Activated naive CD4-positive, alpha-beta T cell treated with anti-CD3 and anti-CD28 coated beads, Interleukin-2, amount 10 ng/mL, durations not matched to agents 7 days and 5 days (primary cell): ENCODE data around the gene ZNF646.

Experiments used
- CTCF ChIA-PET: fragments of 350-600 bp; sonication (Branson Sonifier 250); formaldehyde crosslinking; loops from one replicate; lab custom pipeline; 2021; ENCODE audit warnings: antibody characterized with exemption; lab: Charles Lee
- DNase-seq: peaks from one replicate; pipeline ENCODE4 v3.0.0-alpha.2; 2020
- H3K27ac Mint-ChIP-seq: one replicate; pipeline ENCODE4 v1.8.0; 2021; ENCODE audit warnings: mild to moderate bottlenecking, moderate library complexity, mixed read lengths
- H3K27me3 Mint-ChIP-seq: one replicate; pipeline ENCODE4 v1.8.0; 2021; ENCODE audit warnings: mild to moderate bottlenecking, mixed read lengths
- H3K36me3 Mint-ChIP-seq: one replicate; pipeline ENCODE4 v1.8.0; 2021; ENCODE audit warnings: mixed read lengths
- H3K4me1 Mint-ChIP-seq: one replicate; pipeline ENCODE4 v1.8.0; 2021; ENCODE audit warnings: mixed read lengths
- H3K4me3 Mint-ChIP-seq: one replicate; pipeline ENCODE4 v1.8.0; 2021; ENCODE audit warnings: mild to moderate bottlenecking, moderate library complexity, mixed read lengths
- H3K9me3 Mint-ChIP-seq: one replicate; pipeline ENCODE4 v1.8.0; 2021; ENCODE audit warnings: mixed read lengths

Gene ZNF646

DNA sequence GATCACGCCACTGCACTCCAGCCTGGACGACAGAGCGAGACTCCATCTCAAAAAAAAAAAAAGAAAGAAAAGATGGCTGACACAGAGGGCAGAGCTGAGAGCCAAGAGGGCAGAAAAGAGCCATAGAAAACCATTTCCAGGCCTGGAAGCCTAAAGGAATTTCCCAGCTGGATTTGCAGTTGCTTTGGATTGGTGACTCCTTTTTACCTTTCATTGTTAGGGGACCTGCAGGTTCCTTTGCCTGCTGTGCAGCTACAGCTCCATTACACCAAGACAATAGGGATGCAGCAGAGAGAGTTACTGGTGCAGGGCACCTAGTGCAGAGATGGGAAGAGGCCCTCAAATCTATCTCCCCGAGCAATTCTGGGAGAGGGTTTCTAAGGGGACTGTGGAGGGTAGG, 18.6 kb upstream of the ZNF646 start:
- peaks cover 12% of the 10 kb centered on the region for H3K36me3 Mint-ChIP-seq
- peaks cover 15% of the 10 kb centered on the region for H3K27me3 Mint-ChIP-seq
- no peak overlapping the region for H3K4me3 Mint-ChIP-seq
- H3K4me1 Mint-ChIP-seq: peaks cover 5% of the 10 kb centered on the region
- no peak for DNase-seq
- no peak overlapping the region for H3K27ac Mint-ChIP-seq
- CTCF ChIA-PET: interaction anchor here (0.6 kb wide), 1 partner anchor 499 kb away, joined by 3 read pairs; no protein-coding TSS in a partner anchor
- no peaks in the 10 kb centered on the region for H3K9me3 Mint-ChIP-seq

DNA sequence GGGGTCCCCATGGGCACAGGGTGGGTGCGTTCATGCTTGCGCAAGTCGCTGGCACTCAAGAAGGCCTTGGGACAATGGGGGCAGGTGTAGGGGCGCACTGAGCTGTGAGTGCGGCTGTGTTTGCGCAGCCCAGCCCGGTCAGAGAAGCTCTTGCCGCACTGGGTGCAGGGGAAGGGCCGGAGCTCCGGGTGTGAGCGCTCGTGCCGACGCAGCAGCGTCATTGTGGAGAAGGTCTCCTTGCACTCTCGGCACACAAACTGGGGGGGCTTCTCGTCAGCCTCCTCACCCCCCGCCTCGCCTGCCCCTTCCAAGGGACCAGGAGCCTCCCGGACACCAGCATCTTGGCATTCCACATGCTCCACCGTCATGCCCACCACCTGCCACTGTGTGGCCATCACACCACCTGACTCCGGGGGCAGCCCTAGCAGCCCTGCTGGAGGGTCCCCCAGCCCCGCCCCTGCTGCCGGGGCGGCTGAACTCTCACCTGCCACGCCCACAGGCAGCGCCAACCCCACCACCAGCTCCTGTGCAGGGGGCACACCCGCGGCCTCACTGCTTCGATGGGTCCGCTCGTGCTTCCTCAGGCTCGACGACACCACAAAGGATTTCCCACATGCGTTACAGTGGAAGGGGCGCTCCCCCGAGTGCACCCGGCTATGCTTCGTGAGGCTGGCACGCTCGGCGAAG, 13.0 kb upstream of the ZNF646 start:
- CTCF ChIA-PET: no interaction called here
- Mint-ChIP-seq H3K9me3 (no peaks in the 10 kb centered on the region), H3K36me3 (peaks cover 46% of the 10 kb centered on the region), H3K4me3 (no peak overlapping the region), H3K27me3 (no peaks in the 10 kb centered on the region), H3K27ac (no peak overlapping the region), H3K4me1 (peaks cover 35% of the 10 kb centered on the region)
- no peak for DNase-seq

GRCh38 chr16:31061813-31062440, 12.3 kb upstream of the ZNF646 start:
- Mint-ChIP-seq H3K4me1 (peaks cover 40% of the 10 kb centered on the region), H3K9me3 (no peaks in the 10 kb centered on the region), H3K27ac (peak overlapping the region; percentile 5), H3K27me3 (no peaks in the 10 kb centered on the region), H3K36me3 (peaks cover 46% of the 10 kb centered on the region), H3K4me3 (no peak overlapping the region)
- DNase-seq: no peak
- CTCF ChIA-PET: no interaction called here

DNA sequence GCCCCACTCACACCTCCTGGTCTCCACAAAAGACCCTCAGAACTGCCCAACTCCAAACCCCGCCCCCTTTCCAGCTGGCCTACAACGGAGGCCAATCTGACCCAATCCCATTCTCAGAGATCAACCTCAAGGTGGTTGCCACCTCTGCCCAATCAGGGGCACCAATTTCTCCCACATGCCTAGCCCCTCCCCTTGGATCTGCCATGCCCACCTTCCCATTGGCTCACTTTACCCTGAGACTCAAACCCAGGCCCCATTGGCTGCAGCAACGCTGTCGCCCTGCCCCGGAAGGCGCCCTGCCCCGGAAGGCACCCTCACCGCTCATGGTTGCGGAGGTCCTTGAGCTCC, 10.8 kb upstream of the ZNF646 start:
- Mint-ChIP-seq H3K4me1 (peaks cover 40% of the 10 kb centered on the region), H3K9me3 (no peaks in the 10 kb centered on the region), H3K27ac (peak overlapping the region; percentile 16), H3K4me3 (peak overlapping the region; percentile 46), H3K36me3 (peaks cover 44% of the 10 kb centered on the region), H3K27me3 (no peaks in the 10 kb centered on the region)
- CTCF ChIA-PET: no interaction called here
- no peak for DNase-seq

DNA sequence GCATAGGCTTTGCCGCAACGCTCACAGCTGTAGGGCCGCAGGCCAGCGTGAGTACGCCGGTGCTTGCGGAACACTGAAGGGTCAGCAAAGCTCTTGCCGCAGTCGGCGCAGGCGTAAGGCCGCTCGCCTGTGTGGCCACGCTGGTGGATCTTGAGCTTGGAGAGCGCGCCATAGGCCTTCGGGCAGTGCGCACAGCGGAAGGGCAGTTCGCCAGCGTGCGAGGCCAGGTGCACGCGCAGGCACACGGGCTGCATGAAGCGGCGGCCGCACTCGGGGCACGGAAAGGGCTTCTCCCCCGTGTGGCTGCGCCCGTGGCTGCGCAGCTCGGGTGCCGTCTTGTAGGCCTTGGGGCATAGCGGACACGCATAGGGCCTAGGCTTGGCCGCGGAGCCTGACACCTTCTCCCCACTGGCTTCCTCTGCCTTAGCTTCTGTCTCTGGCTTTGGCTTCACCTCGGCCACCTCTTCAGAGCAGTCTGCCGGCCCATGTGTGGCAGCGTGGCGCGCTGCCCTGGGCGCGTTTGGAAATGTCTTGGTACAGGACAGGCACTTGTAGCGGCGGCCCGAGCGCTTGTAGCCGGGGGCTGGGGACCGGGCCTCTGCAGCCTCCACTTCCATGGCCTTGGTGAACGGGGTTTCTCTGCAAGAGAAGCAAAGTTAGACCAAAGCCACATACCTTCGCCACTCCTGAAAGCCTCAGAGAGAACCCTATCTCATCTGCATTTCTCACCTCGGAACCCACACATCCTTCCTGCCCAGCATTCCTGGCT, 10.2 kb upstream of the ZNF646 start:
- CTCF ChIA-PET: interaction anchor here (0.5 kb wide), 1 partner anchor 333 kb away, joined by 3 read pairs; no protein-coding TSS in a partner anchor
- Mint-ChIP-seq H3K36me3 (peaks cover 44% of the 10 kb centered on the region), H3K4me3 (peak overlapping the region; percentile 46), H3K27me3 (no peaks in the 10 kb centered on the region), H3K27ac (peak overlapping the region; percentile 80), H3K4me1 (peaks cover 44% of the 10 kb centered on the region), H3K9me3 (no peaks in the 10 kb centered on the region)
- DNase-seq: peak; percentile 44

DNA sequence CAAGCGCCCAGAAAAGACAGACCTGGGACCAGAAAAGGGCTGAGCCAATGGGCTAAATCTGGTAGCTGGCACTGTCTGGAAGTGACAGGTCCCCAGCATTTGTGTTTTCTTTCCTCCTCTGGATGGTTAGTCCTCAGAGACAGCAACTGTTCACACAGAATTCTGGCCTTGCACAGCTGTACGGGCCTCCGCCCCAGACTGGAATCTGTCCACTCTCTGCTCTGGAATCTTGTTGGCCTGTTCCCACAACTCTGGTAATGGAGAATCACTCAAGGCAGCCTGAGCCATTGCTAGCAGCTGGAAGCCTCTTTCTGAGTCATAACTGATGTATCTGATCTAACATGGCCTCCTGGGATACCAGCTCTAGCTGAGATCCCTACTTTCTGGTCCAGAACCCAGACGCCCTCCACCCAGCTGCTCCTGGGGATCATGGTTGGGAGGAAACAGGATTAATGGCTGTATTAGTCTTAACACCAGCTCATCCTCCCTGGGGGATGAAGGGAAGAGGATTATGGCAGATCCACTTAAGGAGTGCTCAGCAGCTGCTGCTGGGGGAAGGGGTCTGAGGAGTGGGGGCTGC, 9.2 kb upstream of the ZNF646 start:
- H3K27me3 Mint-ChIP-seq: no peaks in the 10 kb centered on the region
- no peak for DNase-seq
- peak overlapping the region; percentile 80 for H3K27ac Mint-ChIP-seq
- H3K4me1 Mint-ChIP-seq: peaks cover 49% of the 10 kb centered on the region
- CTCF ChIA-PET: interaction anchor here (0.5 kb wide), 1 partner anchor 334 kb away, joined by 3 read pairs; no protein-coding TSS in a partner anchor
- peaks cover 40% of the 10 kb centered on the region for H3K36me3 Mint-ChIP-seq
- peak overlapping the region; percentile 46 for H3K4me3 Mint-ChIP-seq
- H3K9me3 Mint-ChIP-seq: no peaks in the 10 kb centered on the region

- no peak for DNase-seq
- Mint-ChIP-seq H3K27me3 (no peaks in the 10 kb centered on the region), H3K4me3 (no peak overlapping the region), H3K36me3 (peaks cover 24% of the 10 kb centered on the region), H3K27ac (no peak overlapping the region), H3K4me1 (peaks cover 59% of the 10 kb centered on the region), H3K9me3 (no peaks in the 10 kb centered on the region)
- CTCF ChIA-PET: interaction anchor here (1.7 kb wide), 1 partner anchor 85 kb away, joined by 3 read pairs; no protein-coding TSS in a partner anchor
Measured at GRCh38 chr16:31067342-31067741, 6.9 kb upstream of the ZNF646 start.

DNA sequence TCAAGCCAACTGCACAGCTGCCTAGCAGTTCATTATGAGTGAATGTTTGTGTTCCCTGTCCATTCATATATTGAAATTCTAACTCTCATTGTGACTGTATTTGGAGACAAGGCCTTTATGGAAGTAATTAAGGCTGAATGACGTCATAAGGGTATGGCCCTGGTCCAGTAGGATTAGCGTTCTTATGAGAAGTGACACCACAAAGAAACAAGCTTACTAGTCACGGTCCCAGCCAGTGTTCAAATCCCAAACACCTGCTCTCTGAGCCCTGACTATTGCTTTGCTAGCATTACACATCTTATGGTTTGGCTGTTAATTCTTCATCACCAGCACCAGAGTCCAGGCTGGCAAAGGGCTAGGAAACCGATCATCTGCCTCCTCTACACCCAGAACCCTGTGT, 2.4 kb upstream of the ZNF646 start:
- no peak for DNase-seq
- Mint-ChIP-seq H3K27ac (peak overlapping the region; percentile 95), H3K4me3 (peak overlapping the region; percentile 90), H3K36me3 (peaks cover 11% of the 10 kb centered on the region), H3K4me1 (peaks cover 42% of the 10 kb centered on the region), H3K9me3 (no peaks in the 10 kb centered on the region), H3K27me3 (no peaks in the 10 kb centered on the region)
- CTCF ChIA-PET: no interaction called here

DNA sequence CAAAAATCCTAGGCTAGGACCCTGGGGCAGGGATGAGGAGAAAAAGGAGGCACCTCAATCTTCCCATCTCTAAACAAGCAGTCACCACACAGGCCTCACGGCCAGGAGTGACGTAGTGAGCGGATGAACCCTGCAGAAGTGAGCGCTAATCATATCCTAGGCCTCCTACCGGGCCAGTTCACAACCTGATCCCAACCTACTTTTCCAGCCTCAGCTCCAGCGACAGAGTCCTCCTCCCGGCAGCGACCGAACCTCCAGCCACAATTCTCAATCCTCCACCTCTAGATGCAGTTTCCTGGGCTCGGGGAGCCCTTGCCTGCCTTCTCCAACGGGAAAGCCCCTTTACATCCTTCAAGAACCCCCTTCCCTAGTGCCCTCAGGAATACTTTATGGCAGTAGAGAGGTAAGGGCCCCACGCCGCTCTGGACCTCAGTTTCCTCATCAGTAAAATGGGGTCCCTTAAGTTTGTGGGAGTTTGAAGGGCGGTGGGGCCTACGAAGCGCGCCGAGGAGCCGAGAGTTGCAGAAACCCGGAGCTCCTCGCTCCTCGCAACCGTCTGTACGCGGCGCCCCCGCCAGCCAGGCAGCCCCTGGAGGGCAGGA, 1.6 kb upstream of the ZNF646 start:
- Mint-ChIP-seq H3K27me3 (no peaks in the 10 kb centered on the region), H3K4me1 (peaks cover 42% of the 10 kb centered on the region)
- CTCF ChIA-PET: interaction anchor here (2.3 kb wide), 1 partner anchor 70 kb away, joined by 10 read pairs; no protein-coding TSS in a partner anchor

DNA sequence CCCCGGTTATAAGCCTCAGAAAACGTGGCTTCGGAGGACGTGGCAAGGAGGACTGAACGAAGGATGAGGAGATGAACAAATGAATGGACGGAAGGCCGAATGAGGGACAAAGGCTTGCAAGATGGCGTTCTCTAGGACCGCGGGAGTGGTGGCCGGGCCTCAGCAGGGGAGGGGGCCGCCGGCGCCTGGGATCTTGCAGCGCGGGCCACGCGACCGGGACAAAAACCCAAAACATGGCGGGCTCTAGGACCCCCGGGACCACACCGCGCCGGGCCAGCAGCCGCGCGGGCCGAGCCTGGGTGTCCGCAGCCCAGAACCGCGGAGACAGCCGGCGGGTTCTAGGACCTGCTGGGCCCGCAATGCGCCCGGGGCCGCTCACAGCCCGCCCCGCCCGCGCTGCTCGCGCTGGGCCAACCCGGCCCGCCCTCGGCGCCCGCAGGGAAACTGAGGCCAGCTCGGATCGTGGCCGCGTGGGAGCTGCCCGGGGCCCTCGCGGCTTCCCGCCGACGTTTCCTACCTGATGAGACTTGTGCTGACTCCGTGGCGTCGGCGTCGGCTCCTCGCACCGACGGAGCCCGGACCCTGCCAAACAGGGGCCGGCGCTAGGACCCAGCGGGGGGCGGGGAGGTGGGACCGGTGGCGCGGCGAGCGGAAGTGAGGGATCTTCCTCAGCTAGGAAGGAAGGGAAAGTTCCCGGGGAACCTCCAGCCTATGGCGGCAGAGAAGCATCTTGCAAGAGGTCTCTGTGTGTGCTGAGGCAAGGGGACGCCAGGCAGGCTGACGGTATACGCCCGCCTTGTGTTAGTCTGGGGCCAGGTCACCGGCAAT, 866 bp upstream of the ZNF646 start:
- H3K4me1 Mint-ChIP-seq: peaks cover 45% of the 10 kb centered on the region

More for the DNA sequence above, 1.6 kb upstream of the ZNF646 start:
- peak overlapping the region; percentile 90 for H3K4me3 Mint-ChIP-seq
- DNase-seq: peak; percentile 53
- peak overlapping the region; percentile 95 for H3K27ac Mint-ChIP-seq
- peaks cover 14% of the 10 kb centered on the region for H3K36me3 Mint-ChIP-seq
- no peaks in the 10 kb centered on the region for H3K9me3 Mint-ChIP-seq

GRCh38 chr16:31074814-31075183, 577 bp downstream of the ZNF646 start:
- peaks cover 40% of the 10 kb centered on the region for H3K4me1 Mint-ChIP-seq
- DNase-seq: no peak

More for the DNA sequence above, 866 bp upstream of the ZNF646 start:
- CTCF ChIA-PET: interaction anchor here (2.3 kb wide), 1 partner anchor 69 kb away, joined by 10 read pairs; no protein-coding TSS in a partner anchor
- peak overlapping the region; percentile 95 for H3K27ac Mint-ChIP-seq
- peaks cover 21% of the 10 kb centered on the region for H3K36me3 Mint-ChIP-seq
- H3K4me3 Mint-ChIP-seq: peak overlapping the region; percentile 90
- no peaks in the 10 kb centered on the region for H3K9me3 Mint-ChIP-seq
- no peaks in the 10 kb centered on the region for H3K27me3 Mint-ChIP-seq
- peak; percentile 93 for DNase-seq

DNA sequence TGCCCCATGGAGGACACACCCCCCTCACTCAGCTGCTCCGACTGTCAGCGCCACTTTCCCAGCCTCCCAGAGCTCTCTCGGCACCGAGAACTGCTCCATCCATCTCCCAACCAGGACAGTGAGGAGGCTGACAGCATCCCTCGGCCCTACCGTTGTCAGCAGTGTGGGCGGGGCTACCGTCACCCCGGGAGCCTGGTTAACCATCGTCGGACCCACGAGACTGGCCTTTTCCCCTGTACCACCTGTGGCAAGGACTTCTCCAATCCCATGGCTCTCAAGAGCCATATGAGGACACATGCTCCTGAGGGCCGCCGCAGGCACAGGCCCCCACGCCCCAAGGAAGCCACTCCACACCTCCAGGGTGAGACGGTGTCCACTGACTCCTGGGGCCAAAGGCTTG, 2.1 kb downstream of the ZNF646 start:
- Mint-ChIP-seq H3K27ac (peak overlapping the region; percentile 30), H3K36me3 (peaks cover 36% of the 10 kb centered on the region), H3K9me3 (no peaks in the 10 kb centered on the region), H3K4me3 (peak overlapping the region; percentile 90), H3K4me1 (peaks cover 43% of the 10 kb centered on the region), H3K27me3 (no peaks in the 10 kb centered on the region)
- CTCF ChIA-PET: no interaction called here
- no peak for DNase-seq

More at GRCh38 chr16:31074814-31075183, 577 bp downstream of the ZNF646 start:
- H3K27me3 Mint-ChIP-seq: no peaks in the 10 kb centered on the region
- CTCF ChIA-PET: interaction anchor here (0.9 to 2.3 kb wide), 2 partner anchors 27 to 68 kb away, joined by 3 to 10 read pairs; no protein-coding TSS in a partner anchor
- no peaks in the 10 kb centered on the region for H3K9me3 Mint-ChIP-seq
- peak overlapping the region; percentile 90 for H3K4me3 Mint-ChIP-seq
- H3K36me3 Mint-ChIP-seq: peaks cover 32% of the 10 kb centered on the region
- peak overlapping the region; percentile 94 for H3K27ac Mint-ChIP-seq

DNA sequence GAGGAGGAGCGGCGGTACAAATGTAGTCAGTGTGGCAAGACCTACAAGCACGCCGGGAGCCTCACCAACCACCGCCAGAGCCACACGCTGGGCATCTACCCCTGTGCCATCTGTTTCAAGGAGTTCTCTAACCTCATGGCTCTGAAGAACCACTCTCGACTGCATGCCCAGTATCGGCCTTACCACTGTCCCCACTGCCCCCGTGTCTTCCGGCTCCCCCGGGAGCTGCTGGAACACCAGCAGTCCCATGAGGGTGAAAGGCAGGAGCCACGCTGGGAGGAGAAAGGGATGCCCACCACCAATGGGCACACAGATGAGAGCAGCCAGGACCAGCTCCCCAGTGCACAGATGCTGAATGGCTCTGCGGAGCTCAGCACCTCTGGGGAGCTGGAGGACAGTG, 2.8 kb downstream of the ZNF646 start:
- no peaks in the 10 kb centered on the region for H3K27me3 Mint-ChIP-seq
- H3K9me3 Mint-ChIP-seq: no peaks in the 10 kb centered on the region
- H3K4me1 Mint-ChIP-seq: peaks cover 36% of the 10 kb centered on the region
- DNase-seq: no peak
- peaks cover 36% of the 10 kb centered on the region for H3K36me3 Mint-ChIP-seq
- CTCF ChIA-PET: no interaction called here
- H3K27ac Mint-ChIP-seq: no peak overlapping the region
- H3K4me3 Mint-ChIP-seq: no peak overlapping the region
